Thyroid gland (tissue), 4 donors: ENCODE results near the gene MATN4. TPM values are rescaled to one million over a fixed set of nuclear protein-coding genes. Genes with fewer than 3 reads are reported as not detected.

Experiments used
- DNase-seq, 2 donors: peaks; one replicate each; pipeline ENCODE4 v3.0.0-alpha.2; 2019
- H3K27ac ChIP-seq, 3 donors: fragments of 200-600 bp; sonication (generic); 1 replicate in 2 of 3; 2 replicates in 1 of 3; pipeline ENCODE4 v1.5.1; 2016 to 2019; ENCODE audit warnings: mild to moderate bottlenecking in 1 of 3, moderate library complexity in 1 of 3
- H3K27me3 ChIP-seq: fragments of 200-600 bp; sonication (generic); one replicate; pipeline ENCODE4 v1.5.1; 2019
- H3K36me3 ChIP-seq, 2 donors: fragments of 200-600 bp; sonication (generic); one replicate each; pipeline ENCODE4 v1.5.1; 2016 to 2019
- H3K4me1 ChIP-seq, 2 donors: fragments of 200-600 bp; sonication (generic); one replicate each; pipeline ENCODE4 v1.5.1; 2017 to 2019
- H3K4me3 ChIP-seq, 3 donors: fragments of 200-600 bp; sonication (generic); replicated peaks in 1 of 3; 1 replicate in 2 of 3; 2 replicates in 1 of 3; pipeline ENCODE4 v1.5.1; 2016; ENCODE audit warnings: mild to moderate bottlenecking in 1 of 3
- H3K9me3 ChIP-seq: fragments of 200-600 bp; sonication (generic); one replicate; pipeline ENCODE4 v1.5.1; 2017
- CTCF ChIP-seq, 6 experiments: fragments of 200-600 bp in 3 of 6; fragments of 450-650 bp in 3 of 6; sonication (generic) in 3 of 6; IDR thresholded peaks; one replicate each; pipeline ENCODE4 v1.5.1; 2016 to 2019; ENCODE audit warnings: antibody characterized with exemption in 6 of 6, mild to moderate bottlenecking in 2 of 6, inconsistent platforms in 1 of 6, moderate library complexity in 1 of 6
- POLR2A ChIP-seq, 2 donors: fragments of 450-650 bp; IDR thresholded peaks; one replicate each; pipeline ENCODE4 v1.6.1; 2017; ENCODE audit warnings: antibody characterized with exemption in 2 of 2, mild to moderate bottlenecking in 2 of 2, moderate library complexity in 1 of 2
- WGBS, 2 donors: methylation state at CpG; one replicate each; pipeline ENCODE4 v1.1.5; 2017; 5-methylcytosine and 5-hydroxymethylcytosine counted together
- intact Hi-C: fragments of 100-400 bp; cut with DNase I; formaldehyde crosslinking; loops from one replicate; pipeline ENCODE4 v1.15.1; 2023
- total RNA-seq, 4 donors: library from RNA; depleted of rRNA; stranded (reverse); fragments of >200 nt; gene quantifications; one replicate each; pipeline ENCODE4 v1.2.3, GENCODE V29; 2016

Gene MATN4
- total RNA-seq, 4 donors from 2014 or later: 1.2 TPM; not detected in 3

DNA sequence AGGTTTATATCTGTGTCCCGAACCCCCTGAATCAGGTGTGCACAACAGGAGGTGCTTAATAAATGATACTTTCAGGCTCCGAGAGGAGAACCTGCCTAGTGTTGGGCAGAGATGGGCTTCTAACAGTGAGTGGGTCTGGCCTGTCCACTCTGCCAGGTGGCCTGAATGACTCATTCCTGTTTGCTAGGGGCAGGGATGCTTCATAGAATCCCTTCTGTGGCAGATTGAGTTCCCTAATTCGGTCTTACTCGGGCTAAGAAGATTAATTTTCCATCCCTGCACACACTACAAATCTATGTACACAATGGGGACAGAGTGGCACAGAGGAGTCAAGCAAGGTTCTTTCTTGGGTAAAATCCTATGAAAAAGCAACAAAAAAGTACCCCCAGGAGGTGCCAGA, 20.4 kb upstream of the MATN4 start:
- Histone ChIP-seq H3K4me3 (no peak overlapping the region), H3K4me1 (peaks cover 0 to 4% of the 10 kb centered on the region in 2 donors), H3K36me3 (peaks cover 52 to 57% of the 10 kb centered on the region in 2 donors), H3K27ac (no peak overlapping the region), H3K9me3 (no peaks in the 10 kb centered on the region), H3K27me3 (no peaks in the 10 kb centered on the region)
- DNase-seq: no peak
- intact Hi-C loops: no loop called here
- no peak for TF ChIP-seq POLR2A (IDR thresholded peaks at IDR 0.05)
- TF ChIP-seq CTCF (IDR thresholded peaks at IDR 0.05): no peak
- WGBS, 2 donors: 92% methylated on average over 4 of the region's 4 CpGs

GRCh38 chr20:45325371-45325770, 17.3 kb upstream of the MATN4 start:
- H3K36me3 ChIP-seq: peaks cover 31 to 42% of the 10 kb centered on the region in 2 donors
- intact Hi-C loops: no loop called here

GRCh38 chr20:45323731-45324130, 15.6 kb upstream of the MATN4 start:
- H3K27ac ChIP-seq: no peak overlapping the region
- no peak overlapping the region for H3K4me3 ChIP-seq
- peaks cover 21 to 26% of the 10 kb centered on the region in 2 donors for H3K36me3 ChIP-seq
- no peaks in the 10 kb centered on the region for H3K9me3 ChIP-seq
- no peak for DNase-seq
- no peaks in the 10 kb centered on the region for H3K4me1 ChIP-seq
- no peaks in the 10 kb centered on the region for H3K27me3 ChIP-seq
- intact Hi-C loops: no loop called here
- TF ChIP-seq CTCF (IDR thresholded peaks at IDR 0.05) (no peak), POLR2A (IDR thresholded peaks at IDR 0.05) (no peak)

More at GRCh38 chr20:45325371-45325770, 17.3 kb upstream of the MATN4 start:
- Histone ChIP-seq H3K4me1 (peaks cover 0 to 4% of the 10 kb centered on the region in 2 donors), H3K27me3 (no peaks in the 10 kb centered on the region), H3K27ac (no peak overlapping the region), H3K9me3 (no peaks in the 10 kb centered on the region), H3K4me3 (no peak overlapping the region)
- no peak for TF ChIP-seq POLR2A (IDR thresholded peaks at IDR 0.05)
- no peak for TF ChIP-seq CTCF (IDR thresholded peaks at IDR 0.05)
- WGBS, 2 donors: 79 to 93% methylated on average over 3 to 6 of the region's 6 CpGs
- no peak for DNase-seq

DNA sequence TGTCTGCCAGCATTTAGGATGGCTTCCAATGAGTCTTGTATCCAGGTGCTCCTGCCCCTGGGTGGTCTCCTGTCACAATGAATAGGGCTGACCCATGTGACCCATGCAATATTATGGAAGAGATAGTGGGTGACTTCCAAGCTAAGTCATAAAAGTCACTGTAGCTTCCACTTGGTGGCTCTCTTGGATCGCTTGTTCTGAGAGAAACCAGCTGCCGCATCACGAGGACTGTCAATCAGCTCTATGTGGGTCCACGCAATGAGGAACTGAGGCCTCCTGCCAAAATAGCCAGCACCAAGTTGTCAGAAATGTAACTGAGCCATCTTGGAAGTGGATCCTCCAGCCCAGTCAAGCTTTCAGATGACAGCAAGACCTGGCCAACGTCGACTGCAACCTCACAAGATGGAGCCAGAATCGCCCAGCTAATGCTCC, 14.9 kb upstream of the MATN4 start:
- WGBS, 2 donors: 66 to 80% methylated on average over 7 of the region's 7 CpGs
- intact Hi-C loops: no loop called here

More for the DNA sequence above, 14.9 kb upstream of the MATN4 start:
- Histone ChIP-seq H3K27ac (no peak overlapping the region), H3K4me1 (no peaks in the 10 kb centered on the region), H3K9me3 (no peaks in the 10 kb centered on the region), H3K36me3 (peaks cover 13 to 19% of the 10 kb centered on the region in 2 donors), H3K4me3 (no peak overlapping the region), H3K27me3 (no peaks in the 10 kb centered on the region)
- TF ChIP-seq CTCF (IDR thresholded peaks at IDR 0.05): peak in 4 of 6 experiments; percentile 20 to 49 (median 44)
- TF ChIP-seq POLR2A (IDR thresholded peaks at IDR 0.05): no peak
- DNase-seq: peak; percentile 49 to 54
